Ishikawa (cell line): ENCODE results near the gene HSPA14.

Experiments
- CEBPB ChIP-seq: IDR thresholded peaks from 2 replicates; pipeline ENCODE4 v1.6.1; 2012
- CREB1 ChIP-seq: IDR thresholded peaks from 2 replicates; pipeline ENCODE4 v1.6.1; 2012; ENCODE audit warnings: low read depth
- EGR1 ChIP-seq: IDR thresholded peaks from 2 replicates; pipeline ENCODE4 v1.6.1; 2012
- EP300 ChIP-seq: IDR thresholded peaks from 2 replicates; pipeline ENCODE4 v1.6.1; 2012; ENCODE audit warnings: borderline replicate concordance
- NFIC ChIP-seq: IDR thresholded peaks from 2 replicates; pipeline ENCODE4 v1.6.1; 2012
- RAD21 ChIP-seq: IDR thresholded peaks from 2 replicates; pipeline ENCODE4 v1.6.1; 2012; ENCODE audit warnings: low read depth
- TAF1 ChIP-seq: IDR thresholded peaks from 2 replicates; pipeline ENCODE4 v1.6.1; 2012; ENCODE audit warnings: low read depth, mild to moderate bottlenecking
- TCF12 ChIP-seq: IDR thresholded peaks from 2 replicates; pipeline ENCODE4 v1.6.1; 2012; ENCODE audit warnings: low read depth
- TEAD4 ChIP-seq: IDR thresholded peaks from 2 replicates; pipeline ENCODE4 v1.6.1; 2012
- YY1 ChIP-seq: IDR thresholded peaks from 2 replicates; pipeline ENCODE4 v1.6.1; 2012; ENCODE audit warnings: low read depth
- ZBTB7A ChIP-seq: IDR thresholded peaks from 2 replicates; pipeline ENCODE4 v1.6.1; 2012; ENCODE audit warnings: low read depth
- TF ChIP-seq, protein P1 (sequence below): IDR thresholded peaks from 2 replicates; pipeline ENCODE4 v1.6.1; 2012
- TF ChIP-seq, protein P2 (sequence below): IDR thresholded peaks from 2 replicates; pipeline ENCODE4 v1.6.1; 2012
- TF ChIP-seq, protein P3 (sequence below): IDR thresholded peaks from 2 replicates; pipeline ENCODE4 v1.6.1; 2012; ENCODE audit warnings: low read depth, mild to moderate bottlenecking

DNA sequence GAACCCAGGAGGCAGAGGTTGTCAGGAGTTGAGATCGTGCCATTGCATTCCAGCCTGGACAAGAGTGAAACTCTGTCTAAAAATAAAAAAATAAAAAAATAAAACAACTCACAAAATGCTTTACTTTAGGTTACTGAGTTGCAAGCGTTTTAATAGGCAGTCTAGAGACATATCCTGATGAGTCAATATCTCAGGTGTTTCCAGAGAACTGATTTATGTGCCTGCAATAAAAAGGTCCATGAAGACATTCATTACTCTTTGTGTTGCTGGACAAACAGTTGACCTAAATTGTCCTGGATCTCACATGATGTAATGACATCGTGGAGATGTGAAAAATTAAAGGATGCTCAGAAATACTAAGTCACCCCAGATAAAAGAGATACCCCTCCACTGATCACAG lies 31.8 kb upstream of the HSPA14 start:
- TF ChIP-seq, protein P1, sequence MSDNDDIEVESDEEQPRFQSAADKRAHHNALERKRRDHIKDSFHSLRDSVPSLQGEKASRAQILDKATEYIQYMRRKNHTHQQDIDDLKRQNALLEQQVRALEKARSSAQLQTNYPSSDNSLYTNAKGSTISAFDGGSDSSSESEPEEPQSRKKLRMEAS = no peak
- TF ChIP-seq CEBPB (no peak), TAF1 (no peak), TEAD4 (no peak), CREB1 (no peak), EP300 (no peak), ZBTB7A (no peak), TCF12 (no peak), RAD21 (no peak), EGR1 (no peak), YY1 (no peak), NFIC (no peak)
- TF ChIP-seq, protein P2, sequence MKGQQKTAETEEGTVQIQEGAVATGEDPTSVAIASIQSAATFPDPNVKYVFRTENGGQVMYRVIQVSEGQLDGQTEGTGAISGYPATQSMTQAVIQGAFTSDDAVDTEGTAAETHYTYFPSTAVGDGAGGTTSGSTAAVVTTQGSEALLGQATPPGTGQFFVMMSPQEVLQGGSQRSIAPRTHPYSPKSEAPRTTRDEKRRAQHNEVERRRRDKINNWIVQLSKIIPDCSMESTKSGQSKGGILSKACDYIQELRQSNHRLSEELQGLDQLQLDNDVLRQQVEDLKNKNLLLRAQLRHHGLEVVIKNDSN = no peak
- TF ChIP-seq, protein P3, sequence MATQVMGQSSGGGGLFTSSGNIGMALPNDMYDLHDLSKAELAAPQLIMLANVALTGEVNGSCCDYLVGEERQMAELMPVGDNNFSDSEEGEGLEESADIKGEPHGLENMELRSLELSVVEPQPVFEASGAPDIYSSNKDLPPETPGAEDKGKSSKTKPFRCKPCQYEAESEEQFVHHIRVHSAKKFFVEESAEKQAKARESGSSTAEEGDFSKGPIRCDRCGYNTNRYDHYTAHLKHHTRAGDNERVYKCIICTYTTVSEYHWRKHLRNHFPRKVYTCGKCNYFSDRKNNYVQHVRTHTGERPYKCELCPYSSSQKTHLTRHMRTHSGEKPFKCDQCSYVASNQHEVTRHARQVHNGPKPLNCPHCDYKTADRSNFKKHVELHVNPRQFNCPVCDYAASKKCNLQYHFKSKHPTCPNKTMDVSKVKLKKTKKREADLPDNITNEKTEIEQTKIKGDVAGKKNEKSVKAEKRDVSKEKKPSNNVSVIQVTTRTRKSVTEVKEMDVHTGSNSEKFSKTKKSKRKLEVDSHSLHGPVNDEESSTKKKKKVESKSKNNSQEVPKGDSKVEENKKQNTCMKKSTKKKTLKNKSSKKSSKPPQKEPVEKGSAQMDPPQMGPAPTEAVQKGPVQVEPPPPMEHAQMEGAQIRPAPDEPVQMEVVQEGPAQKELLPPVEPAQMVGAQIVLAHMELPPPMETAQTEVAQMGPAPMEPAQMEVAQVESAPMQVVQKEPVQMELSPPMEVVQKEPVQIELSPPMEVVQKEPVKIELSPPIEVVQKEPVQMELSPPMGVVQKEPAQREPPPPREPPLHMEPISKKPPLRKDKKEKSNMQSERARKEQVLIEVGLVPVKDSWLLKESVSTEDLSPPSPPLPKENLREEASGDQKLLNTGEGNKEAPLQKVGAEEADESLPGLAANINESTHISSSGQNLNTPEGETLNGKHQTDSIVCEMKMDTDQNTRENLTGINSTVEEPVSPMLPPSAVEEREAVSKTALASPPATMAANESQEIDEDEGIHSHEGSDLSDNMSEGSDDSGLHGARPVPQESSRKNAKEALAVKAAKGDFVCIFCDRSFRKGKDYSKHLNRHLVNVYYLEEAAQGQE = no peak
